IPS-20b (cell line): ENCODE results near the gene SHISA7.
A peak's percentile ranks its signal among the peaks of the same experiment; 100 is the strongest.
"Not testable (repeated sequence)": the region's sequence is repeated elsewhere in the genome, so short reads cannot be mapped to it uniquely, and the experiment has no call there.

Experiments
- H3K27ac ChIP-seq: one replicate; pipeline ENCODE4 v1.5.1; 2013; ENCODE audit warnings: low read length
- H3K27me3 ChIP-seq: 2 replicates; pipeline ENCODE4 v1.6.1; 2013; ENCODE audit warnings: mild to moderate bottlenecking, low read length, inconsistent platforms; ENCODE audit not compliant: insufficient read depth
- H3K36me3 ChIP-seq: 2 replicates; pipeline ENCODE4 v1.6.1; 2013; ENCODE audit warnings: low read depth, mild to moderate bottlenecking, inconsistent platforms, low read length, moderate library complexity; ENCODE audit not compliant: insufficient read depth
- H3K4me1 ChIP-seq: 2 replicates; pipeline ENCODE4 v1.6.1; 2013; ENCODE audit warnings: mild to moderate bottlenecking, control low read depth, inconsistent platforms, low read length, moderate library complexity; ENCODE audit not compliant: insufficient read depth
- H3K4me3 ChIP-seq: 2 replicates; pipeline ENCODE4 v1.5.1; 2013; ENCODE audit warnings: mild to moderate bottlenecking, low read length, inconsistent platforms
- H3K9ac ChIP-seq: 2 replicates; pipeline ENCODE4 v1.6.1; 2013; ENCODE audit warnings: low read depth, mild to moderate bottlenecking, inconsistent platforms, low read length, moderate library complexity
- H3K9me3 ChIP-seq: 2 replicates; pipeline ENCODE4 v1.6.1; 2013; ENCODE audit warnings: mild to moderate bottlenecking, low read depth, low read length, inconsistent platforms; ENCODE audit not compliant: insufficient read depth

SHISA7 gene

GRCh38 chr19:55401390-55401789 is 41.7 kb downstream of the SHISA7 start:
- H3K27ac ChIP-seq, H3K9me3 ChIP-seq, H3K9ac ChIP-seq, H3K4me1 ChIP-seq, H3K4me3 ChIP-seq, H3K27me3 ChIP-seq: not testable (repeated sequence)
- peaks cover 59% of the 10 kb centered on the region for H3K36me3 ChIP-seq

DNA sequence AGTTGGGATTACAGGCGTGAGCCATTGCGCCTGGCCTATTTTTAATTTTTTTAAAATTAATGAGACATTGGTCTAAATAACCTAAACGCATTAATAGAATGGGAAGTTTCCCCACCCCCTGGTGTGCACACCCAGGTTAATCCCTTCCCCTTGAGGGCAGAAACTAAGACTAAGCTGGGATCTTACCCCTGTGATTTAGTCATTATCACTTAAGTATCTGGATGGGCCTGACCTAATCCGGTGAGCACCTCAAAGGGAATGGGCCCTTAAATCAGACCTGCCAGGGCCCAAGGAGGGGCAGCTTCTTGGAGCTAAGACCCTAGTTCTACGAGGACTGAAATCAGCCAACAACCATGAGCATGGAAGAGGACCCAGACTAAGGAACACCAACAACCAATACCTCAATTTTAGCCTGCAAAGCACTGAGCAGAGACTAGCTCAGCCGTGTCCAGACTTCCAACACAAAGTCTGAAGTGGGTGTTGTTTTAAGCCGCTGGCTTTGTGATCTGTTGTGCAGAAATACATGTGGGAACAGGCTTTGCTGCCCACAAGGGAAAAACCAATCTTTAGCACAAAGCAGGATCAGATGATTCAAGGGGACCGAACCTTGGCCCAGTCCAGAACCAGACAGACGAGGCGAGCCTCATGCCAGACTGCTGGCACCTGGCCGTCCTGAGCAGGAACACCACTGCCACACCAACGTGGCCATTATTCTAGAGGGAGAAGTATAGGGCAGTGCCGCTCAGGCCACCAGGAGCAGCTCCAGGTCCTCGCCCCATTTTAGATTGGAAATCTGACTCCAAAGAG is 42.6 kb downstream of the SHISA7 start:
- no peaks in the 10 kb centered on the region for H3K9me3 ChIP-seq
- H3K4me1 ChIP-seq: no peaks in the 10 kb centered on the region; the same call in 1 of the 2 replicates
- peaks cover 50% of the 10 kb centered on the region for H3K36me3 ChIP-seq
- no peak overlapping the region for H3K9ac ChIP-seq
- H3K27me3 ChIP-seq: no peaks in the 10 kb centered on the region
- no peak overlapping the region for H3K4me3 ChIP-seq
- H3K27ac ChIP-seq: no peak overlapping the region

DNA sequence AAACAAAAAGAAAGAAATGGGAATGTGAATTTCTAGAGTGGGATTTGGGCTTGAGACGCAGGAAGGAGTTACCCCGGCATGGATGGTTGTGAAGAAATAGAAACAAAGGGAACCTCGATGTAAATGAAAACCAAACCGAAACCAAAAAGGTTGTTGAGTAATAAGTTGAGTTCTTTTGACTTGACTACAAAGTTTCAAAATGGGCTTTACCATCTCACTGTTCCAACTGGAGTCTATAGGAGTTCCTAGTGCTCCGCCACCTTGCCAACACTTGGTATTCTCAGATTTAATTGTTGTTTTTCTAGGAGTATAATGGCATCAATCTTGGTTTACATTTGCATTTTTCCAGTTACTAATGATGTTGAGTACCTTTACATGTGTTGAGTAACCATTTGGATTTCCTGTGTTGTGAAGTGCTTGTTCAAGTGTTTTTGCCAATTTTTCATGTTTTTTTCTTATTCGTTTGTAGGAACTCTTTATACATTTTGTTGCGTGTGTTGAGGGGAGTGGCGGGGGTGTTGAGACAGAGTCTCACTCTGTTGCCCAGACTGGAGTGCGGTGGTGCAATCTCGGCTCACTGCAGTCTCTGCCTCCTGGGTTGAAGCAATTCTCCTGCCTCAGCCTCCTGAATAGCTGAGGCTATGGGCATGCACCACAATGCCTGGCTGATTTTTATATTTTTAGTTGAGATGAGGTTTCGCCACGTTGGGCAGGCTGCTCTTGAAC is 44.7 kb downstream of the SHISA7 start:
- H3K4me1 ChIP-seq: peaks cover 2% of the 10 kb centered on the region; the same call in 1 of the 2 replicates
- H3K4me3 ChIP-seq: no peak overlapping the region
- H3K36me3 ChIP-seq: peaks cover 31% of the 10 kb centered on the region
- H3K9ac ChIP-seq: no peak overlapping the region
- no peaks in the 10 kb centered on the region for H3K27me3 ChIP-seq
- H3K9me3 ChIP-seq: no peaks in the 10 kb centered on the region
- H3K27ac ChIP-seq: no peak overlapping the region

- Histone ChIP-seq H3K4me3 (peak overlapping the region; percentile 43; the same call in 1 of the 2 replicates), H3K27ac (peak overlapping the region; percentile 70), H3K36me3 (peaks cover 24% of the 10 kb centered on the region), H3K27me3 (no peaks in the 10 kb centered on the region), H3K9me3 (no peaks in the 10 kb centered on the region), H3K9ac (peak overlapping the region; percentile 60; the same call in 1 of the 2 replicates), H3K4me1 (peaks cover 31% of the 10 kb centered on the region)
Observed at GRCh38 chr19:55392820-55393761, 50.0 kb downstream of the SHISA7 start.

GRCh38 chr19:55391702-55392615 is 51.1 kb downstream of the SHISA7 start:
- H3K4me3 ChIP-seq: peak overlapping the region; percentile 43
- H3K27ac ChIP-seq: no peak overlapping the region
- H3K9ac ChIP-seq: peak overlapping the region; percentile 60; the same call in 1 of the 2 replicates
- no peaks in the 10 kb centered on the region for H3K27me3 ChIP-seq
- peaks cover 36% of the 10 kb centered on the region for H3K36me3 ChIP-seq
- H3K4me1 ChIP-seq: peaks cover 40% of the 10 kb centered on the region
- no peaks in the 10 kb centered on the region for H3K9me3 ChIP-seq

- Histone ChIP-seq H3K4me3 (no peak overlapping the region), H3K9ac (no peak overlapping the region), H3K4me1 (peaks cover 42% of the 10 kb centered on the region), H3K27ac (no peak overlapping the region), H3K9me3 (no peaks in the 10 kb centered on the region), H3K36me3 (peaks cover 42% of the 10 kb centered on the region), H3K27me3 (no peaks in the 10 kb centered on the region)
Observed at GRCh38 chr19:55391191-55391670, 51.9 kb downstream of the SHISA7 start.

DNA sequence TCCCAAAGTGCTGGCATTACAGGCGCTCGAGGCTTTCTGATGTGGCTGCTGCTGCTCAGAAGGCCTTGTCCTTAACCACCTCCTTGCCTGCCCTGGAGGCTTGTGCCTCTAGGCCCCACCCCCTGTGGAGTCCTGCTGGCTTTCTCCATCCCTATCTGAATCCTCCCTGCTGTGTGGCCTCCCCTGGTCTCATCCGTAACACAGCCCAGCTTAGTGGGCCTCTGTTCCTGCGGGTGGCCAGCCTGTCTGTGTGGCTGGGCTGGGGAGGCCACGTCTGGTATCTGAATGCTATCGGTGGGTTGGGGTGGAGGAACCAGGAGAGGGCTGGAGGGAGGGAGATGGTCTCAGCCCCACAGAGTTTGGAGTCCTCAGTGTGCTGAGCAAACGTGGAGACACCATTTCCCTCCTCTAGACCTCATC is 52.6 kb downstream of the SHISA7 start:
- Histone ChIP-seq H3K4me1 (peaks cover 42% of the 10 kb centered on the region), H3K9ac (no peak overlapping the region), H3K4me3 (no peak overlapping the region), H3K36me3 (peaks cover 42% of the 10 kb centered on the region), H3K27me3 (no peaks in the 10 kb centered on the region), H3K9me3 (no peaks in the 10 kb centered on the region), H3K27ac (no peak overlapping the region)

DNA sequence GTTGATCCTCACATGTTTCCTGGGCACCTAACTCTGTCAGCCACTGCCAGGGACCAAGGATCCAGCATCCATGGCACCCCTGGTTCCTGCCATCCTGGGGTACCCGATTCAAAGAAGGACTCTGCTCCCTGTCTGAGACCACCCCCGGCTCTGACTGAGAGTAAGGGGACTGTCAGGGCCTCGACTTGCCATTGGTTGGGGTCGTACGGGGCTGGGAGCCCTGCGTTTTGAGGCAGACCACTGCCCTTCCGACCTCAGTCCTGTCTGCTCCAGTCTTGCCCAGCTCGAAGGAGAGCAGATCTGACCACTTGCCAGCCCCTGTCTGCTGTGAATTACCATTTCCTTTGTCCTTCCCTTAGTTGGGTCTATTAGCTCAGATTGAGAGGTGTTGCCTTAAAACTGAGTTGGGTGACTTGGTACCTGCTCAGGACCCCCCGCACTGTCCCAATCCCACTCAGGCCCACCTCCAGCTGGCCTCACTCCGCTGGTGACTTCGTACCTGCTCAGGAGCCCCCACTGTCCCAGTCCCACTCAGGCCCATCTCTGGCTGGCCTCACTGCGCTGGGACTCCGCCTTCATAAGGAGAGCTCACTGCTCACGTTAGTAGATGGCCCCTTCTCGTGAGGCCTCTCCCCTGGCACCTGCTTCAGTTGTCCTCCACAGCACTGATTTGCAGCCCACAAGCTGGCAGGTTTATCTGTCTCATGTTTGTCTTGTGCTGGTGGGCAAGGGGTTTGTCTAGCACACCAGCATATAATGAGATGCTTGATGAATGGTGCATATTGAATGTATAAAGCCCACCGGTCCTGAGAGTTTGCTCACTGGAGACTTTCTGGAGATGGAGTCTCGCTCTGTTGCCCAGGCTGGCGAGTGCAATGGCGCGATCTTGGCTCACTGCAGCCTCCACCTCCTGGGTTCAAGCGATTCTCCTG is 53.4 kb downstream of the SHISA7 start:
- peak overlapping the region; percentile 32; the same call in 1 of the 2 replicates for H3K4me3 ChIP-seq
- no peaks in the 10 kb centered on the region for H3K27me3 ChIP-seq
- H3K9ac ChIP-seq: no peak overlapping the region; the same call in 1 of the 2 replicates
- no peak overlapping the region for H3K27ac ChIP-seq
- no peaks in the 10 kb centered on the region for H3K9me3 ChIP-seq
- H3K4me1 ChIP-seq: peaks cover 46% of the 10 kb centered on the region
- peaks cover 42% of the 10 kb centered on the region for H3K36me3 ChIP-seq

DNA sequence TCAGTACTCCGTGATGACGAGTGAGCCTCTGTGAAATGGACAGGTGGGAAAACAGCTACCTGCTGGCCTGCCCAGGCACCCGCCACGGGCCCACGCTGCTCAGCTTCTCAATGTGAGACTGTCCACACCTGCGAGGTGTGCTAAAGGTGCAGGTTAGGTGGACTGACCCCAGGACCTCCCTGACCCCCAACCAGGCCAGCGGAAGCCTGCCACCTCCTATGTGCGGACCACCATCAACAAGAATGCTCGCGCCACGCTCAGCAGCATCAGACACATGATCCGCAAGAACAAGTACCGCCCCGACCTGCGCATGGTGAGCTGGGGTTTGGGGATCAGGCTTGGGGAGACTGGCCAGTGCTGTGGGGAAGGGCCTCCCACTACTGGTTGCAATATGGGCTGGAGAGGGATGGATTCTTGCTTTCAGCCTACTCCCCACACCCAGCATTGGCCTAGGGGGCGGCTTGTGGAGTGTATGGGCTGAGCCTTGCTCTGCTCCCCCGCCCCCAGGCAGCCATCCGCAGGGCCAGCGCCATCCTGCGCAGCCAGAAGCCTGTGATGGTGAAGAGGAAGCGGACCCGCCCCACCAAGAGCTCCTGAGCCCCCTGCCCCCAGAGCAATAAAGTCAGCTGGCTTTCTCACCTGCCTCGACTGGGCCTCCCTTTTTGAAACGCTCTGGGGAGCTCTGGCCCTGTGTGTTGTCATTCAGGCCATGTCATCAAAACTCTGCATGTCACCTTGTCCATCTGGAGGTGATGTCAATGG is 55.2 kb downstream of the SHISA7 start:
- peak overlapping the region; percentile 100 for H3K9ac ChIP-seq
- H3K36me3 ChIP-seq: peaks cover 42% of the 10 kb centered on the region
- H3K27ac ChIP-seq: no peak overlapping the region
- no peaks in the 10 kb centered on the region for H3K9me3 ChIP-seq
- H3K27me3 ChIP-seq: peaks cover 5% of the 10 kb centered on the region
- peak overlapping the region; percentile 99 for H3K4me3 ChIP-seq
- peaks cover 44% of the 10 kb centered on the region for H3K4me1 ChIP-seq
